ENCODE data around the gene JUP.

JUP gene

DNA sequence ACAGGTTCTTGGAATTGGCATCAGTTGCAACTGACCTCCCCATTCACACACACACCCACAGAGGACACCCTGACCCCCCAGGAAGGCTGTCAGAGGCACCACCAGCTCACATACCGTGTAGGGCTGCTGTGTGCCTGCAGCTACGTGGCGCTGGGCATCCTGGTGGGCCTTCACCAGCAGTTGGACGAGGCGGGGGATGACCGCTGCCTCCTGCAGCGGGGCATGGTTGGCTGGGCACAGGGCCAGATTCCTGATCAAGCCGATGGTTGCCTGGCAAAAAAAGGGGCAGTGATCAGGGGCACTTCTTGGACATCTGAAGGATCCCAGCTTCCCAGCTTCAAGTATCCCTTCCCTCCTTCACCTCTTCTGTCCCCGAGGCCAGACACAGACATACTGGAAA, 27.9 kb downstream of the JUP start:
- DNase-seq (ENCODE audit: low spot score) = no peak

DNA sequence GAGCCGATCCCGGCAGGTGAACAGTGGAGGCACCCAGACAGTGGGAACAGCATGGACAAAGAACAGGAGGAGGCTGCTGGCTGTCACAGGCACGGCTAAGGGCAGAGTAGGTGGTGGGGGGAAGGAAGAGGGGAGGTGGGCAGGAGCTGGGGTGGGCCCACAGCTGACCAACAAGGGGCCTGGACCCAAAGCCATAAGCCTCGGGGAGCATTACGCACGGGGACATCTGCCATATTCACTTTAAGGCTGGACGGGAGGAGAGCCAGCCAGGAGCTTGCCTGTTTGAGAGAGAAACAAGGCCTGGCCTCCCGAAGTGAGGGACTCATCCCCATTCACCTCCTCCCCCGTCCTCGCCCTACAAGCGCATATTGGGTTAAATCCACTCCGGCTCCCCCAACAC, 32.4 kb downstream of the JUP start:
- no peak for DNase-seq (ENCODE audit: low spot score)

DNA sequence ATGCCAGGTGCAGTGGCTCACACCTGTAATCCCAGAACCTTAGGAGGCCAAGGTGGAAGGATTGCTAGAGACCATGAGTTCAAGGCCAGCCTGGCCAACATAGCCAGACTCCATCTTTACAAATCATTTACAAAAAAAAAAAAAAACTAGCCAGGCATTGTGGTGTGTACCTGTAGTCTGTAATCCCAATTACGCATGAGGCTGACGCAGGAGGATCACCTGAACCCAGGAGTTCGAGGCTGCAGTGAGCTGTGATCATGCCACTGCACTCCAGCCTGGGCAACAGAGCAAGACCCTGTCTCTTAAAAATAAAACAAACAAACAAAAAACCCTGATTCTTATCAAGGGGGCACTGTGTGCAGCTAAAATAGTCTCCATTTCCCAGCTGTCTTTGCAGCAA, 35.2 kb downstream of the JUP start:
- no peak for DNase-seq (ENCODE audit: low spot score)

DNA sequence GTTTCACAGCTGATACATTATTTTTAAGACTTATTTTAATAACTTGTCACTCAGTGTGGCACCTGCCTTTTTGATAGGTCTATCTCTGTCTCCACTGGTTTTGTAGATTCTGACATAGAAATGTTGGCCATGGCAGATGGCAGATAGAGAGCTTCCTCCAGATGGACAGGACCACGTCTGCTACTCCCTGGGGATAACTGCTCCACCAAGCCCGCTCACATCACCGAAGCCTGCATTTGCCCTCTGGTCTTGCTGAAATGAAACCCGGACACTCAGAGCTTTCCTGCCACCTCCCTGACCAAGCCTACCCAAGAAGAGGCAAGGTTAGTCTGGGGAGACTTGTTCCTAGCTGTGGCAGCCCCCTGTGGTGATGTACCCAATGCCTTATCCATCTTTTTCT, 35.6 kb downstream of the JUP start:
- DNase-seq (ENCODE audit: low spot score) = no peak

DNA sequence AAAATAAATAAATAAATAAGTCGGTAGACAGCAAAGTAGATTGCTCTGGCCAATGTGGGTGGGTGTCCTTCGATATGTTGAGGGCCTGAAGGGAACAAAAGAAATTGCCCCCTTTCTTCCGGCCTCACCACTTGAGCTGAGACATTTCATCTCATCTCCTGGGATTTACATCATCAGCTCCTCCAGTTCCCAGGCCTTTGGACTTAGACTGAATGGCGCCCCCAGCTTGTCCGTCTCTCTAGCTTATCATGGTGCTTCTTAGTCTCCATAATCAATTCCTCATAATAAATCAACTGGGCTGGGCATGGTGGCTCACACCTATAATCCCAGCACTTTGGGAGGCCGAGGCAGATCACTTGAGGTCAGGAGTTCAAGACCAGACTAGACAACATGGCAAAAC, 38.2 kb downstream of the JUP start:
- DNase-seq (ENCODE audit: low spot score) = no peak

DNA sequence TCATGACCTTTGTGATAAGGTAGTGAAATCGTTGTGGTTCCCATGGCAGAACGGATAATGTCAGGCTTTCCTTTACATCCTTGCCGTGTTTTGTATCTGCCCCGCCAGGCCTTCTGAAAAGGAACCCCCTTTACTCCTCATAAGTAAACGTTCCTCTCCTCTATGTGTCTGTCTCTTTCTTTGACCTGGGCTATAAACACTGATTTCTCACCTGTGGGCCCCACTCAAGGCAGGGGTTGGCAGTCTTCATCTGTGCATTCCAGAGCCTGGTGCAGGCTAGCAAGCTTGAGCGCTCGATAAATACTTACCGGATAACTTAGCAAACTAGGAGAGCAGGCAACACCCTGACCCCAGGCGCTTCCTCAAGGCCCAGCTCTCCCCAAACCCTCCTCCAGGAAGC, 44.8 kb downstream of the JUP start:
- no peak for DNase-seq (ENCODE audit: low spot score)

DNA sequence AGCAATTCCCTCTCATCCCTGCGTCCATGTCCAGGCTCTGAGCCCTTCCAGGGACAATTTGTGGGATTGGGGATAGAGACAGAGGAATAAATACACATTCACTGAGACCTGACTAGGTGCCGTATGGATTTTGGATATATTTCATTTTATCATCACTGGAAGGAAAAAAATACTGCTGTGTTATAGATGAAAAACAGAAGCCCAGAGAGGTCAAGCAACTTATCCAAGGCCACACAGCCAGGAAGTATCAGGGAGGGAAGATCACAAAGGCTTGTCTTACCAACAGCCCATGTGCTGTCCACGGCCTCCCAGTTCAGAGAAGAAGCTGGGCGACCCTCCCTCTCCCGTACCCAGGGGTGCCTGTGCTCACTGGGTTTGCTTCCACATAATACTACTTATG, 46.0 kb downstream of the JUP start:
- DNase-seq (ENCODE audit: low spot score) = no peak

DNA sequence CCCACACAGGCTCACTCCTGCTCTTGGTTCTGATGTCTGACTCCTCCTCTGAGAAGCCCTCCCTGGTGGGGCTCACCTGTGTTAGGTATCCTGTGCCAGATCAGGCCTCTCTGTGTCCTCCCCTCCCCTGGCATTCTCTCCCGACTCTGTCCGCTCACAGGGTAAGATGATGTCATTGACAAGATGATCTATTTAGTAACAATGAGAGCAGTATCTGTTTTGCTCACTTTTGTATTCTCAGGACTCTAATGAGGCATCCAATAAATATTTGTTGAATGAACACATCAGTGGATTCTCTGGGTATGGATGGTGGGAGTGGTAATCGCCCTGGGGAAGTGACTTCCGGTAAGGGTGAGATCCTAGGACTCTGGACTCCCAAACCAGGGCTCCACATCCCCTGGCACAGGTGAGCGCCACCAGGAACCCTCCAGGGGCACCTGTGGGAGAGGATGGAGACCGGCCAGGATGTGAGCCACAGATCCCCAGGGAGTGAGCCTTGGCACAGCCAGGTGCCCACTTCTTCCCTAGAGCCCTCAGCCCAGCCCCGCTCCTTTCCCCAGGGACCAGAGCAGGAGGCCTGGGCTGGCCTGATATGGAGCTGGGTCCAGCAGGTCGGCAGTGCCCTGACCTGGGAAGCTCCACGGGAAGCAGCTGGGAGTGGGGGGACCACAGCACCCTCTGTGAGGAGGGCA, 46.7 kb downstream of the JUP start:
- DNase-seq (ENCODE audit: low spot score) = no peak

DNA sequence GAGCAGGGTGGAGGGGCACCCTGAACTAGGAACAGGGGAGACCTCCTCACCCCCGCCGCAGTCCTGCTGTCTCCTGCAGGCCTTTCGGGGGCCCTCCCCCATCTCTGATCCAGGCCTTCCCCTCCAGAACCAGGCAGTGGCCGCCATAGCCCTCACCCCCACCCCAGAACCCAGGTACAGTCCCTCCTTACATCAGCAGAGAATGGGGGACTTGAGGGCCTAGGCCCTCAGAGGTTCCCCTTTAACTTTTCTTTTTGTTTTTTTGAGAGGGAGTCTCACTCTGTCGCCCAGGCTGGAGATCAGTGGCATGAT, 47.8 kb downstream of the JUP start:
- DNase-seq (ENCODE audit: low spot score) = no peak

DNA sequence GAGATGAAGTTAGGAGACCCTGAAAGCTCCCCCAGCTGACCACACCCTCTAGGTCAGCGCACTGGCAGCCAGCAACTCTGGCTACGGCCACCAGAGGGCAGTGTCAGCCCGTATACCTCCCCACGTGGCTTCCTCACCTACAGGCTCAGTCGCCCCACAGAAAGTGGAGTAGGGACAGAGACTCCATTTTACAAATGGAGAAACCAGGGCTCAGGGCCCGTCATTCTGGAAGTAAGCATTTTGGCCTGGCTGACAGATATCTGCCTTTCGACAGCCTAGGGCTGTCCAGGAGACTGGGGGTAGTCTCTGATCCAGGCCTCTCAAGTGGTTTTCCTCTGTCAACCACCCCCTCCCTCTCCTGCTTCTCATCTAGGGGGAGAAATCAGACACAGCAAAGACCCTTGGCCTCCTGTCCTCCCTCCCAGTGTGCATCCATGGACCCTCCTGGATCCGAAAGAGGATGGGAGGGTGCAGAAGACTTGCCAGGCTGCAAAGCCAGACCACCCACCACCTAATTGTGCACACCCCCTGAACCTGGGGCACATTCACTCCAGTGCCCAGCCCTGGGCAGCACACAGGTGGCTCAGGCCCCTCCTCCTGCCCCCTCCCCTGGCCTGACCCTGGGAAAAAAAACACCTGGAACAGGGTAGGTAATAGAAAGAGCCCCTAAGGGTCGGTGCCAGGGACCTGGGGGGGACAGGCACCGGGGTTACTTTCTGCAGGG, 48.3 kb downstream of the JUP start:
- DNase-seq (ENCODE audit: low spot score) = peak; percentile 91

DNA sequence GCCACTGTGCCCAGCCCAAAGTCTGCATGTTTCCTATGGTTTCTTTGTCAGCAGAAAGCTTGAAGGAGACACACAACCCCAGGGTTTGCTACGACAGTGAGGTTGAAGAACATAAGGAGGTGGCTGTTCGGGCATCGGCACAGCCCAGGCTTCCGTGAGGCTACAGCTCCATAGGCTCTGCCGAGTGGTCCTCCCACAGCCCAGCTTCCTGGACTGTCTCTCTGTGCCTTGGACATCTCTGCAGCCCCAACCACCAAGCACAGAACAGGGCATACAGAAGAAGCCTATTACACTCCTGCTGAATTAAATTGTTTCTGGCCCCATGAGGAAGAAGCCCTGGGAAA, 48.9 kb downstream of the JUP start:
- no peak for DNase-seq (ENCODE audit: low spot score)

DNA sequence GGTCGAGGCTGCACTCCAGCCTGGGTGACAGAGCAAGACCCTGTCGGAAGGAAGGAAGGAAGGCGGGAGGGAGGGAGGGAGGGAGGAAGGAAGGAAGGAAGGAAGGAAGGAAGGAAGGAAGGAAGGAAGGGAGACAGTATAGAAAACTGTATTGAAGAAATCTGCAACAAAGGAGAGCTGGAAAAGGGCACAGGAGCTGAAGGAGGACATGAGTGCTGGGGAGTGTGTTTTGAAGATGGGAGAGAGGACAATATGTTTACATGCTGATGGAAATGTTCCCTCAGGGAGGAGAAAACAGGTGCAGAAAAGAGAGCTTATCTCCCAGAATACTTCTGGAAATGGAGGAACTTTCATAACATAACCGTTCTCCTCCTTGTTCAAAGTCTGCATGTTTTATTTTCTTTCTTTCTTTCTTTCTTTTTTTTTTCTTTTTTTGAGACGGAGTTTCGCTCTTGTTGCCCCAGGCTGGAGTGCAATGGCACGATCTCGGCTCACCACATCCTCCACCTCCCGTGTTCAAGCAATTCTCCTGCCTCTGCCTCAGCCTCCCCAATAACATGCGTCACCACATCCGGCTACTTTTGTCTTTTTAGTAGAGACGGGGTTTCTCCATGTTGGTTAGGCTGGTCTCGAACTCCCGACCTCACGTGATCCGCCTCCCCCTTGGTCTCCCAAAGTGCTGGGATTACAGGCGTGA, 49.4 kb downstream of the JUP start:
- no peak for DNase-seq (ENCODE audit: low spot score)

DNA sequence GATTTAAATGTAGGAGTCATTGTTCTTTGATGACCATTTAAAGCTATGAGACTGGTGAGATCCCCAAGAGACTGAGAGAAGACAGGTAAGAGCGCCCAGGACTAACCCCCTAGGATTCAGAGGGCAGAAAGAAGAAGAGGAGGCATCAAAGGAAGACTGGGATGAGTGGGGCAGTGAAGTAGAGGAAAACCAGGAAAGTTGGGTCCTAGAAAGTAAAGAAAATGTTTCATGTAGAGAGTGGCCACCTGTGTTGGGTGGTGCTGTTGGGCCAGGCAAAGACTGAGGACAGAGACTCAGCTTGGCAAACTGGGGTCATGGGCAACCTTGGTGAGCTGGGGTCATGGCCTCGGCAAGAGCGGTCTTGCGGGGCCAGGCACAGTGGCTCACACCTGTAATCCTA, 50.8 kb downstream of the JUP start:
- DNase-seq (ENCODE audit: low spot score) = no peak

DNA sequence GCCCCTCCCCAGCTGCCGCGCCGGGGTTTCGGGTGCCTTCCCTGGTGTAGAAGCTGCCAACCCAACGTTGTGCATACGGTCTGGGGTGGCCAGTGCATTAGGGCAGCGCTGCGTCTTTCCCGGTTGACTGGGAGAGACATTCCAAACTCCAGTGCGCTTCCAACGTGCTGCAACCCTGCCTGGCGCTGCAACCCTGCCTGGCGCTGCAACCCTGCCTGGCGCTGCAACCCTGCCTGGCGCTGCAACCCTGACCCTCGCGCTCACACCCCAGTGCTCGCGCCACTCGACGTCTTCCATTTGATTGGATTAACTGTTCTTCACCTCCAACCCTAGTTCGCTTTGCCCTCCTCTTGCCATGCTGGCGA, 51.6 kb downstream of the JUP start:
- DNase-seq (ENCODE audit: low spot score) = no peak

DNA sequence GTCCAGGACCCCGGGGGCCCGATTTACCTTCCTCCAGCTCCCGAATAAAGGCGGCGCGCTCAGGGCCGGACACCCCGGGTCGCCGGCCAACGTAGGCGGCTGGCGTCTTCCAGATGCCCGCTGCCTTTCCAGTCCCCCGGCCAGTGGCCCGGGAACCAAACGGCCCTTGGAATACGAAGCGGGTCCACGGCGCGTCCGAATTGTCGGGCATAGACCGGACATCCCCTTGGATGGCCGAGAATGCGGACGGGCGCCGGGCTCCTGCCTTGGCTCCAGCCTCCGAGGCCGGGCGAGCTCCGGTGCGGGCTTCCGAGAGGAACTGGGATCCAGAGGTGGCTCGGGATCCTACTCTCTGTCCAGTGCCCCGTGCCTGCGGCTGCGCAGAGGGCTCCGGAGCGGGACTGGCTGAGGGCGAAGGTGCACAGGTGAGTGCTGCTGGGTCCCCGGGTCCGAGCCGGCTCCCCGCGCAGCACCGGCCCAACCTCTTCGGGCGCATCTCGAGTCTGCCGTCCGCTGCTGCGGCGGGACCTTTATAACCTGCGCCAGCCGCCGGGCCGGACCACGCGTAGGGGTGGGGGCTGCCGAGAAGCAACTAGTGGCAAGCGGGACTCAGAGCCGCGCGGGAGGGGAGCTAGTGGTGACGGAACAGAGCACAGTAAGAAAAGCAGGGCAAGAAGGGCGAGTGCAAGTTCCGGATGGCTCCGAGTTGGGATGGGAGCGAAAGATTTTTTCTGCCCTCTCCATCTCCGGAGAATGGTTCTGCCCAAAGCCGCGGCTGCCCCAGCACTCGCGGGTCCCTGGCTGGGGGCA, 52.2 kb downstream of the JUP start, which contains the start of gene HAP1:
TSS of gene HAP1 (minus strand) at position 505 of the 810 bp plus-strand sequence. CDS start at position 496, 9 bp downstream.
- peak; percentile 52 for DNase-seq (ENCODE audit: low spot score)

DNA sequence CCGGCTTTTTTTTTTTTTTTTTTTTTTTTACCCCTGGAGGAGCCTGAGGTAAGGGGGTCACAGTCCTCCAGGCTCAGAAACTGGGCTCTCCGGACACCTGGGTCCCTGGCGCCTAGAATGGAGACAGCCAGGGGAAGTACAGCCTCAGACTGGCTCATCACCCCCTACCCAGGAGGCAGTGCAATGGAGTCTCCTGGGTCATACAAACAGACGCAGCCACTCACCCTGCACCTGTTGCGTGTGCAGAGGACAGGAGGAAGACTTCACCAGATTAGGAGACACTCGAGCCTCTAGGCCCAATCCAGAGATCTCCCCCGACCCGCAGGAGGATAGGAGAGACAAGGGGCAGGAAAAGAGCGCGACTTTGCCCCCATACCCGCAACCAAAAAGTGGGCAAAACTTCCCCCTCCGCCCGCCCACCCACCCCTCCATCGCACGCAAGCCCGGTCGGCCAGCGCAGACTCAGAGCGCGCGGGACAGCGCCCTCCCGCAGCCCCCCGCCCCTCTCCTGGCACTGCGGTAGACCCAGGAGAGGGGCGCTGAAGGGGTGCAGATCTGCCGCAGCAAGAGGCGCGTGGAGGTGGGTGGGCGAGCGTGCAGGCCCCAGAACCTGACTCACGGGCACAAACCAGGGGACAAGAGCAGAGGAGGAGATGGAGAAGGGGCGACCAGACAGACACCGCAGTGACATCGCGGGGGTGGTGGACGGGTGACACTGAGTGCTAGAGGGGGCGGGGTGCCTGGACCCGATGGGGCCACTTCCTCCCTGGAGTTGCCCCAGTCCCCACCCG, 53.0 kb downstream of the JUP start:
- DNase-seq (ENCODE audit: low spot score) = no peak

DNA sequence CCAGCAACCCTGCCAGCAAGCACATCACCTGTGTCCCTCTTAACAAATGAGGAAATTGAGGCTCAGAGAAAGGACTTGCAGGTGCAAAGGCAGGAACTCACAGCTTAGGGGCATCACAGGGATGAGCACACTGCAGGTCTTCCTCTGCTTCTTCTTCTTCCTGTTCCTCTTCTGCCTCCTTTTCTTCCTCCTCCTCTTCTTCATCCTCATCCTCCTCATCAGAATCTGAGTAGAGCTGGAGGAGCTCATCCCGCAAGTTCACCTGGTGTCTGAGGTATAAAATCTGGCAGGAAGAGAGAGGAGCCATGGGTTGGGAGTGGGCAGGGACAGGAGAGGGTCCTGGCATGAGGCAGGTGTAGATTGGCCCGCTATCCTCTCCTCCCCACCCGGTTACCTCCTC, 54.7 kb downstream of the JUP start:
- no peak for DNase-seq (ENCODE audit: low spot score)

DNA sequence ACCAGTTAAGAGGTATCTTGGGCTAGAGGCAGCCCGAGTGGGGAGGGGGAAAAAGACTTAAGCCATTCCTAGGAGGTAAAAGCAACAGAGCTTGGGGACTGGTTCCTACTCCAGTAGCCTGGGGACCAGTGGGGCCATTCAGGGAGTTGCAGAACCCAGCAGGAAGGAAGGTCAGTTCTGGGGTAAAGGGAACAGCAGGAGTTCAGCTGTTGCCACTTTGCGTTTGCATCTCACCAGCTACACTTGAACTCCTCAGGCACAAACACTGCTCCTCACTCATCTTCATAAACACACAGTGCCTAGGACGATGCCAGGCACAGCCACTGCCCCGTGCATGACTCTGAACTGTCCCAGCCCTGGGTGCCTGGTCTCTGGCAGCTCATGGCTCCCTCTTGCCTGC, 56.0 kb downstream of the JUP start:
- DNase-seq (ENCODE audit: low spot score) = no peak

DNA sequence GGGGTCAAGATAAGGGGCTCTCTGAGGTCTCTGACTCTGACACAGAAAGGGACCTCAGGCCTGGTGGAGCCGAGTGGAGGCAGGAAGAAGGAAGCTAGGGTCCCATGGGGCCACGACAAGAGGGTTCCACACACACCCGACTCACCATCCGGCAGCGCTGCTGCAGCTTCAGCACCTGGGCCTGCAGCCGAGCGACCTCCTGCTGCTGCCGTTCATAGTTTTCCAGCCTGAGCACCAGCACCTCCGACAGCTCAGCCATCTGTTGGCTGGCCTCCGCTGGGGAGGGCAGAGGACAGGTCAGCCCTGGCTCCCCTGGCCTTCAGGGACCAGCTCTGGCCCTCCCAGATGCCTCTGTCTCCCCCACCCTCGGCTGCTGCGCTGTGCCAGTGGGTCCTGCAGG, 58.5 kb downstream of the JUP start:
- DNase-seq (ENCODE audit: low spot score) = no peak

DNA sequence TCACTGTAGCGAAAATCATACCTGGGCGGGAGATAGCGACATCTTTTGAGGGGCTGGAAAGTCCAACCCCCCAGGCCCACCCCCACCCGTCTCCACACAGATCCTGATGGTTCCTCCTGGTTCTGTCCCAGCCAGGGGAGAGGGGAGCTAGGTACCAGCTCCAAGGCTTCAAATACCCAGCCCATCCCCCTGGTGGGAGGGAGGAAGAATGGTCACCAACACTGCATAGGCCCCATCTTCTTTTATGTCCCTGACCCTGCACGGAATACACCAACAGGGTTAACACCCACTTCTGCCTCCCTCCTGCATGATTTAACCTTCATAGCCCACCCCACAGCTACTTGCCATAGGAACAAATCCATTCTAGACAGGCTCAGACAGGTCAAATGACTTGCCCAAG, 61.4 kb downstream of the JUP start:
- no peak for DNase-seq (ENCODE audit: low spot score)

DNA sequence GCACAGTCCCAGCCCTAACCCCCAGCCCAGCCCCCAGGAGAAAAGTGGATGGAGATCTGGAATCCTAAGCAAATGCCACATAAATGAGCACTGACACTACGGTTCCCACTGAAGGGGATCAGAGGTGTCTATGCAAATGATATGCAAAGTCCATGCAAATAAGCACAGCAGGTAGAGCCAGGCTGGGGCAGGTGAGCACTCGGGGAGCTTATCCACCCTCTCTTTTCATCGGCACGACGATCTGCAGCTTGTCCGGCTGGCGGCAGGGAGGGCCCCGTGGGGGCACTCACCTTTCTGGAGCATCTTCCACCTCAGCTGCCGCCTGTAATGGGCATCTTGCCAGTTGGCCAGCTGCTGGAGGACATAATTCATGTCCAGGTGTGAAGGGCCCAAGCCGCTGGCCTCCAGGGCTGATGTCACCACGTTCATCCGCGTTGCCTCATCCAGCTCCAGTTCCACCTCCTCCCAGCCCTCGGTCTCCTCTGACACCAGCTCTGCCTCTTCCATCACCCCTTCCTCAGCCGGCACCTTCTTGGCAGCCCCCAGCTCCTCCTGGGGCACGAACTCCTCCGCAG, 61.9 kb downstream of the JUP start:
- DNase-seq (ENCODE audit: low spot score) = no peak
